Loucy (cell line): ENCODE measurements around the gene HSD17B8.

ENCODE experiments used
- H2AFZ ChIP-seq: fragments of 200-600 bp; sonication (generic); 2 replicates; pipeline ENCODE4 v1.6.0; 2016; ENCODE audit warnings: antibody characterized with exemption, mild to moderate bottlenecking, low read length, moderate library complexity
- H3F3A ChIP-seq: fragments of 200-600 bp; 2 replicates; pipeline ENCODE4 v1.6.0; 2016; ENCODE audit warnings: antibody characterized with exemption, low read depth, mild to moderate bottlenecking
- H3K27me3 ChIP-seq: fragments of 200-600 bp; sonication (generic); 2 replicates; pipeline ENCODE4 v1.6.1; 2014; ENCODE audit warnings: low read length, mild to moderate bottlenecking; ENCODE audit not compliant: insufficient read depth, poor library complexity, severe bottlenecking
- H3K36me3 ChIP-seq: fragments of 200-600 bp; sonication (generic); 2 replicates; pipeline ENCODE4 v1.6.1; 2016; ENCODE audit warnings: low read length; ENCODE audit not compliant: insufficient read depth
- H3K4me1 ChIP-seq: fragments of 200-600 bp; sonication (generic); 2 replicates; pipeline ENCODE4 v1.5.1; 2014; ENCODE audit warnings: low read length, mild to moderate bottlenecking; ENCODE audit not compliant: insufficient read depth, poor library complexity, severe bottlenecking
- H3K4me2 ChIP-seq: fragments of 200-600 bp; sonication (generic); 2 replicates; pipeline ENCODE4 v1.6.0; 2014; ENCODE audit warnings: antibody characterized with exemption, low read length, low read depth, mild to moderate bottlenecking; ENCODE audit not compliant: poor library complexity, severe bottlenecking
- H3K4me3 ChIP-seq: fragments of 200-600 bp; sonication (generic); 2 replicates; pipeline ENCODE4 v1.5.1; 2014; ENCODE audit warnings: low read length, mild to moderate bottlenecking, mixed read lengths; ENCODE audit not compliant: poor library complexity, severe bottlenecking
- H3K79me2 ChIP-seq: fragments of 200-600 bp; sonication (generic); 2 replicates; pipeline ENCODE4 v1.6.1; 2014; ENCODE audit warnings: low read length; ENCODE audit not compliant: insufficient read depth
- H3K9ac ChIP-seq: fragments of 200-600 bp; sonication (generic); 2 replicates; pipeline ENCODE4 v1.6.0; 2014; ENCODE audit warnings: mild to moderate bottlenecking, low read depth, low read length, moderate library complexity; ENCODE audit not compliant: poor library complexity, severe bottlenecking
- H3K9me2 ChIP-seq: fragments of 200-600 bp; sonication (generic); replicated peaks from 2 replicates; pipeline ENCODE4 v1.6.1; 2016; ENCODE audit warnings: low read depth, low read length, mixed read lengths
- H3K9me3 ChIP-seq: fragments of 200-600 bp; sonication (generic); 2 replicates; pipeline ENCODE4 v1.6.1; 2014; ENCODE audit warnings: mild to moderate bottlenecking, antibody characterized with exemption, low read length, low read depth; ENCODE audit not compliant: insufficient read depth
- H4K20me1 ChIP-seq: fragments of 200-600 bp; sonication (generic); 2 replicates; pipeline ENCODE4 v1.6.0; 2014; ENCODE audit warnings: antibody characterized with exemption, low read length, mild to moderate bottlenecking; ENCODE audit not compliant: insufficient read depth, poor library complexity, severe bottlenecking
- EZH2phosphoT487 ChIP-seq: fragments of 200-600 bp; IDR thresholded peaks from 2 replicates; pipeline ENCODE4 v1.6.1; 2018; ENCODE audit warnings: antibody characterized with exemption, mild to moderate bottlenecking, moderate library complexity, borderline replicate concordance
- TF ChIP-seq, protein P1 (sequence below): fragments of 200-600 bp; sonication (generic); conservative IDR thresholded peaks from 2 replicates; pipeline ENCODE4 v1.5.1; 2014; ENCODE audit warnings: mild to moderate bottlenecking, antibody characterized with exemption, low read length

Gene HSD17B8

DNA sequence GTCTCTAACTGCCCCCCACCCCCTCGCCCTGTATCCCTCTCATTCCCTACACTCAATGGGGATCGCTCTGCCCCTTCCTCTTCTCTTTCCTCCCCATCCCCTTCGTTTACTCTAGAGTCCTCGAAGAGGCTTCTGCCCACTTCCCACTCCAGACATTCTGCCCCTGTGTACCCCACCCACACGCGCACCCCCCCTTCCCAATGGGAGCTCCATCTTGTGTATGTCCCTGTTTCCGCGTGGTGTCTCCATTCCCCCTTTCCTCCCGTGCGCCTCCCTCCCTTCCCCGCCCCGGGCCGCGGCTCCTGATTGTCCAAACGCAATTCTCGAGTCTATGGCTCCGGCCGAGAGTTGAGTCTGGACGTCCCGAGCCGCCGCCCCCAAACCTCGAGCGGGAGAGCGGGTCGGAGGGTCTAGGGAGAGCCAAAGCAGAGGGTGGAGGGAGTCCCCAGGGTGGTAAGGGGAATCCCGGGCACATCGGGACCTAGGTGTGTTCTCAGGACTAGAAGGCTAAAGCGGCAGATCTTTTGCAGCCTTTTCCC is 3.2 kb downstream of the HSD17B8 start:
- H3K79me2 ChIP-seq = peaks cover 32% of the 10 kb centered on the region; the same call in 1 of the 2 replicates
- no peaks in the 10 kb centered on the region for H3K9me2 ChIP-seq
- peaks cover 10% of the 10 kb centered on the region for H4K20me1 ChIP-seq
- H3K4me1 ChIP-seq = peaks cover 39% of the 10 kb centered on the region
- no peaks in the 10 kb centered on the region for H3K9me3 ChIP-seq
- H3K36me3 ChIP-seq = peaks cover 9% of the 10 kb centered on the region; the same call in 1 of the 2 replicates
- H3K9ac ChIP-seq = peak overlapping the region; percentile 84
- TF ChIP-seq, protein P1, sequence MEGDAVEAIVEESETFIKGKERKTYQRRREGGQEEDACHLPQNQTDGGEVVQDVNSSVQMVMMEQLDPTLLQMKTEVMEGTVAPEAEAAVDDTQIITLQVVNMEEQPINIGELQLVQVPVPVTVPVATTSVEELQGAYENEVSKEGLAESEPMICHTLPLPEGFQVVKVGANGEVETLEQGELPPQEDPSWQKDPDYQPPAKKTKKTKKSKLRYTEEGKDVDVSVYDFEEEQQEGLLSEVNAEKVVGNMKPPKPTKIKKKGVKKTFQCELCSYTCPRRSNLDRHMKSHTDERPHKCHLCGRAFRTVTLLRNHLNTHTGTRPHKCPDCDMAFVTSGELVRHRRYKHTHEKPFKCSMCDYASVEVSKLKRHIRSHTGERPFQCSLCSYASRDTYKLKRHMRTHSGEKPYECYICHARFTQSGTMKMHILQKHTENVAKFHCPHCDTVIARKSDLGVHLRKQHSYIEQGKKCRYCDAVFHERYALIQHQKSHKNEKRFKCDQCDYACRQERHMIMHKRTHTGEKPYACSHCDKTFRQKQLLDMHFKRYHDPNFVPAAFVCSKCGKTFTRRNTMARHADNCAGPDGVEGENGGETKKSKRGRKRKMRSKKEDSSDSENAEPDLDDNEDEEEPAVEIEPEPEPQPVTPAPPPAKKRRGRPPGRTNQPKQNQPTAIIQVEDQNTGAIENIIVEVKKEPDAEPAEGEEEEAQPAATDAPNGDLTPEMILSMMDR = no peak
- TF ChIP-seq EZH2phosphoT487 = no peak
- H3K27me3 ChIP-seq = no peaks in the 10 kb centered on the region
- H3F3A ChIP-seq = 0 out of 2 replicates have a peak, but pooled peaks cover 3% of the 10 kb centered on the region
- peak overlapping the region; percentile 83 for H2AFZ ChIP-seq
- H3K4me3 ChIP-seq = peak overlapping the region; percentile 79
- peak overlapping the region; percentile 98 for H3K4me2 ChIP-seq

DNA sequence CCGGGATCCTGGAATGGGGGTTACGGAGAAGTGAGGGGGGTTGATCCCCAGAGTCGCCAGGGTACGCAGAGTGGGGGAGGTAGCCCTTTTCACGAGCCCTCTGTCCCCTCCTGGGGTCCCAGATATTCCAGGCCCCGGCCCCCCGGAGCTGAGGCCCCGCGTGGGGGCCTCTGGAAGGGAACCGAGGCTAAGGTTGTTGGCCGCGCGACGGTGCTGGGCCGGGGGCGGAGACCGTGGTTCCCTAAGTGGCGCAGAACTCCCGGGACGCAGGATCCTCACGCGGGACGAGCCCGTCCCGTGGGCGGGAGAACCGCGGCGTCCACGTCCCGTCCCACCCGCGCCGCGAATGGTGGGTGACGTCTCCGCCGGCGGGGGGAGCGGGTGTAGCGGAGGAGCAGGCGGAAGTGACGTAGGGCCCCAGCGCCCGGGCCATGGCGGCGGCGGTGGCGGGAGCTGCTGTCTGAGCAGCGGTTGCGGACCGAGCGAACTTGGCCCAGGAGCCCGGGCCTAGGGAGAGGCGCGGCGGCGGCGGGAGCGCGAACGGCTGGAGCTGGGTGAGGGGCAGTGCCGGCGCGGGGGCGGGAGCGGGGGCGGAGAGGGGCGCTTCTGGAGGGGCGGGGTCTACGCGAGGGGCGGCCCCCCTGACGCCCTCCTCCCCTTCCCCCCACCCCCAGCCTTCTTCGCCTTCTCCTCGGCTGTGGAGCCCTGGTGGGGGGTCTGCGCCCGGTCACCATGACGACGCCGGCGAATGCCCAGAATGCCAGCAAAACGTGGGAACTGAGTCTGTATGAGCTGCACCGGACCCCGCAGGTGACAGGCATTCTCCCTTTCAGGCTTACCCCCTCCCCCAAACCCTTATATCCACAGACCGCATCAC is 3.9 kb downstream of the HSD17B8 start, which contains the start of gene RING1:
Gene RING1 (plus strand): TSS at position 410 of the 877 bp plus-strand sequence. CDS start 323 bp downstream, at position 733.
- Histone ChIP-seq H3K9ac (peak within 1 kb of the TSS; percentile 84), H2AFZ (peak within 1 kb of the TSS; percentile 83), H3K9me3 (no peaks in the 10 kb centered on the region), H3K4me3 (peak within 1 kb of the TSS; percentile 79), H3F3A (0 out of 2 replicates have a peak, but pooled peaks cover 3% of the 10 kb centered on the region), H4K20me1 (peaks cover 4% of the 10 kb centered on the region), H3K79me2 (peaks cover 25% of the 10 kb centered on the region; the same call in 1 of the 2 replicates), H3K36me3 (peaks cover 2% of the 10 kb centered on the region; the same call in 1 of the 2 replicates), H3K4me2 (peak within 1 kb of the TSS; percentile 98), H3K9me2 (no peaks in the 10 kb centered on the region), H3K27me3 (no peaks in the 10 kb centered on the region), H3K4me1 (peaks cover 34% of the 10 kb centered on the region)
- TF ChIP-seq, protein P1 = no peak
- TF ChIP-seq EZH2phosphoT487 = no peak

DNA sequence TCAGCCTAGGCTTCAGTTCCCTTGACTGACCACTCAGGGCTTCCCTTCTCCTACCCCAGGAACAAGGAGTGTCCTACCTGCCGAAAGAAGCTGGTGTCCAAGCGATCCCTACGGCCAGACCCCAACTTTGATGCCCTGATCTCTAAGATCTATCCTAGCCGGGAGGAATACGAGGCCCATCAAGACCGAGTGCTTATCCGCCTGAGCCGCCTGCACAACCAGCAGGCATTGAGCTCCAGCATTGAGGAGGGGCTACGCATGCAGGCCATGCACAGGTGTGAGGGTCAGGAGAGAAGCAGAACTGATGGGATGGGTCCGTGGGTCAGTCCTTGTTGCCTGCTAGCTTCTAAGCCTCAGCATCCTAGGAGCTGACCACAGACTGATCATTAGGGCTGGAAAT is 5.4 kb downstream of the HSD17B8 start:
- Histone ChIP-seq H3K9me2 (no peaks in the 10 kb centered on the region), H3K4me2 (no peak overlapping the region), H3K4me1 (peaks cover 21% of the 10 kb centered on the region), H3K36me3 (no peaks in the 10 kb centered on the region), H2AFZ (no peak overlapping the region), H3K4me3 (no peak overlapping the region), H3K9me3 (no peaks in the 10 kb centered on the region), H3K27me3 (no peaks in the 10 kb centered on the region), H4K20me1 (no peaks in the 10 kb centered on the region), H3K9ac (no peak overlapping the region), H3K79me2 (peaks cover 13% of the 10 kb centered on the region; the same call in 1 of the 2 replicates), H3F3A (no peaks in the 10 kb centered on the region)
- TF ChIP-seq, protein P1 = no peak
- TF ChIP-seq EZH2phosphoT487 = no peak
